Skeletal muscle tissue (tissue), 4 donors: ENCODE measurements around the gene WWP2. TPM values are rescaled to one million over a fixed set of nuclear protein-coding genes. Genes with fewer than 3 reads are reported as not detected.

Experiments used
- H3K27ac ChIP-seq: one replicate; pipeline ENCODE4 v1.7.0; 2013; ENCODE audit warnings: mild to moderate bottlenecking, low read depth, low read length, inconsistent platforms
- H3K27me3 ChIP-seq, 3 donors: one replicate each; pipeline ENCODE4 v1.7.0; 2013; ENCODE audit warnings: low read length in 3 of 3; ENCODE audit not compliant: control insufficient read depth in 3 of 3, insufficient read depth in 3 of 3
- H3K36me3 ChIP-seq, 3 donors: one replicate each; pipeline ENCODE4 v1.7.0; 2013; ENCODE audit warnings: low read length in 3 of 3; ENCODE audit not compliant: control insufficient read depth in 3 of 3, insufficient read depth in 3 of 3
- H3K4me1 ChIP-seq, 3 donors: one replicate each; pipeline ENCODE4 v1.7.0; 2013; ENCODE audit warnings: low read length in 3 of 3, mild to moderate bottlenecking in 3 of 3; ENCODE audit not compliant: control insufficient read depth in 3 of 3, insufficient read depth in 3 of 3
- H3K4me3 ChIP-seq, 3 donors: one replicate each; pipeline ENCODE4 v1.7.0; 2013; ENCODE audit warnings: low read length in 3 of 3
- H3K9ac ChIP-seq, 3 donors: one replicate each; pipeline ENCODE4 v1.7.0; 2013; ENCODE audit warnings: low read length in 3 of 3, mild to moderate bottlenecking in 3 of 3, moderate library complexity in 2 of 3, low read depth in 1 of 3
- H3K9me3 ChIP-seq, 3 donors: one replicate each; pipeline ENCODE4 v1.7.0; 2013; ENCODE audit warnings: low read length in 3 of 3; ENCODE audit not compliant: control insufficient read depth in 3 of 3
- total RNA-seq: library from RNA; depleted of rRNA; stranded (reverse); fragments of >200 nt; gene quantifications from one replicate; pipeline ENCODE4 v1.2.3, GENCODE V29; 2014
- donor health status: Osteomylitis.

WWP2 gene
- total RNA-seq, 1 donor from 2014 or later, result 14.1 TPM

GRCh38 chr16:69890114-69890891, 128.2 kb downstream of the WWP2 start:
- H3K9ac ChIP-seq, result peak overlapping the region in 2 of 3 donors; percentile 33
- peak overlapping the region in 2 of 3 donors; percentile 6 to 18 for H3K4me3 ChIP-seq
- H3K9me3 ChIP-seq, result no peaks in the 10 kb centered on the region
- H3K27ac ChIP-seq, result peak overlapping the region; percentile 83
- H3K27me3 ChIP-seq, result no peaks in the 10 kb centered on the region
- H3K36me3 ChIP-seq, result peaks cover 0 to 14% (median 9%) of the 10 kb centered on the region in 3 donors
- peaks cover 10 to 21% (median 12%) of the 10 kb centered on the region in 3 donors for H3K4me1 ChIP-seq

- no peaks in the 10 kb centered on the region for H3K9me3 ChIP-seq
- H3K27me3 ChIP-seq, result no peaks in the 10 kb centered on the region
- H3K27ac ChIP-seq, result peak overlapping the region; percentile 83
- H3K36me3 ChIP-seq, result peaks cover 0 to 14% (median 9%) of the 10 kb centered on the region in 3 donors
- peak overlapping the region in 1 of 3 donors; percentile 18 for H3K4me3 ChIP-seq
- peak overlapping the region in 2 of 3 donors; percentile 33 for H3K9ac ChIP-seq
- peaks cover 10 to 21% (median 12%) of the 10 kb centered on the region in 3 donors for H3K4me1 ChIP-seq
Measured at GRCh38 chr16:69890892-69891282, 128.8 kb downstream of the WWP2 start.

GRCh38 chr16:69892378-69892777, 130.2 kb downstream of the WWP2 start:
- Histone ChIP-seq H3K4me1 (peaks cover 10 to 21% (median 12%) of the 10 kb centered on the region in 3 donors), H3K27ac (no peak overlapping the region), H3K27me3 (no peaks in the 10 kb centered on the region), H3K9me3 (no peaks in the 10 kb centered on the region), H3K36me3 (peaks cover 0 to 14% (median 9%) of the 10 kb centered on the region in 3 donors), H3K9ac (no peak overlapping the region), H3K4me3 (no peak overlapping the region)

- Histone ChIP-seq H3K4me1 (peaks cover 10 to 21% (median 12%) of the 10 kb centered on the region in 3 donors), H3K9me3 (no peaks in the 10 kb centered on the region), H3K36me3 (peaks cover 0 to 11% (median 9%) of the 10 kb centered on the region in 3 donors), H3K4me3 (peak overlapping the region in 1 of 3 donors; percentile 14), H3K27ac (no peak overlapping the region), H3K27me3 (no peaks in the 10 kb centered on the region), H3K9ac (no peak overlapping the region)
Measured at GRCh38 chr16:69893106-69893505, 131.0 kb downstream of the WWP2 start.

- Histone ChIP-seq H3K4me1 (peaks cover 10 to 21% (median 12%) of the 10 kb centered on the region in 3 donors), H3K9ac (no peak overlapping the region), H3K36me3 (peaks cover 0 to 1% (median 0%) of the 10 kb centered on the region in 3 donors), H3K9me3 (no peaks in the 10 kb centered on the region), H3K27me3 (no peaks in the 10 kb centered on the region), H3K4me3 (no peak overlapping the region), H3K27ac (no peak overlapping the region)
Measured at GRCh38 chr16:69894676-69895075, 132.5 kb downstream of the WWP2 start.

- Histone ChIP-seq H3K4me3 (no peak overlapping the region), H3K27me3 (no peaks in the 10 kb centered on the region), H3K36me3 (peaks cover 5 to 7% (median 7%) of the 10 kb centered on the region in 3 donors), H3K4me1 (no peaks in the 10 kb centered on the region), H3K9ac (no peak overlapping the region), H3K9me3 (no peaks in the 10 kb centered on the region), H3K27ac (no peak overlapping the region)
Measured at GRCh38 chr16:69903865-69904415, 141.8 kb downstream of the WWP2 start.

- no peak overlapping the region for H3K27ac ChIP-seq
- peaks cover 9 to 12% (median 10%) of the 10 kb centered on the region in 3 donors for H3K36me3 ChIP-seq
- no peaks in the 10 kb centered on the region for H3K4me1 ChIP-seq
- H3K27me3 ChIP-seq, result no peaks in the 10 kb centered on the region
- H3K9ac ChIP-seq, result no peak overlapping the region
- H3K9me3 ChIP-seq, result no peaks in the 10 kb centered on the region
- H3K4me3 ChIP-seq, result no peak overlapping the region
Measured at GRCh38 chr16:69904495-69905170, 142.5 kb downstream of the WWP2 start.

- H3K9me3 ChIP-seq, result no peaks in the 10 kb centered on the region
- H3K27me3 ChIP-seq, result no peaks in the 10 kb centered on the region
- no peak overlapping the region for H3K27ac ChIP-seq
- no peak overlapping the region for H3K9ac ChIP-seq
- peaks cover 9 to 12% (median 10%) of the 10 kb centered on the region in 3 donors for H3K36me3 ChIP-seq
- no peak overlapping the region for H3K4me3 ChIP-seq
- H3K4me1 ChIP-seq, result no peaks in the 10 kb centered on the region
Measured at GRCh38 chr16:69905171-69905555, 143.0 kb downstream of the WWP2 start.

- Histone ChIP-seq H3K4me3 (no peak overlapping the region), H3K9ac (no peak overlapping the region), H3K4me1 (peaks cover 0 to 2% (median 0%) of the 10 kb centered on the region in 3 donors), H3K9me3 (no peaks in the 10 kb centered on the region), H3K36me3 (peaks cover 10 to 12% (median 12%) of the 10 kb centered on the region in 3 donors), H3K27ac (no peak overlapping the region), H3K27me3 (no peaks in the 10 kb centered on the region)
Measured at GRCh38 chr16:69906838-69907401, 144.8 kb downstream of the WWP2 start.
